ENCODE measurements around the gene GREM2. TPM values are rescaled to one million over a fixed set of nuclear protein-coding genes. Genes with fewer than 3 reads are reported as not detected.

Gene GREM2
- polyA plus RNA-seq, 4 donors, result 0.49 to 1.4 (median 0.89) TPM

DNA sequence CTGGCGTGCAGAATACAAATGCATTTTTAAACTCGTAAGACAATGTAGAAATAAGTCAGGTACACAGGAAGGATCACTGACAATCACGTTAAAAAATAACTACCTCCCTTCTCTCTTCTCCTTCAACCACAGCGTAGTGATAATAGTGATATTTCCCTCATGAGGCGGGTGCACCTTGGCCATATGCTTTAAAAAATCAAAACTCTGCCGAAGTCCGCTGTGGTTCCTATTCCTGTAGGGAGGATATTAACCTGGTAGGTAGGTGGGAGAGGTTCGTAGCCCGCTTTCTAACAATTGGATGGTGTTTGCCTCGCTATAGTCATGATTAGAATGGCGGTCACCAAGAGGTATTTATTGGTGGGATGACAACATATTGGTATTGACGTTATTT, 732 bp downstream of the GREM2 start:
- DNase-seq (ENCODE audit: low read depth in 4 of 4, low spot score in 3 of 4), result peak in 1 of 4 donors; percentile 4

DNA sequence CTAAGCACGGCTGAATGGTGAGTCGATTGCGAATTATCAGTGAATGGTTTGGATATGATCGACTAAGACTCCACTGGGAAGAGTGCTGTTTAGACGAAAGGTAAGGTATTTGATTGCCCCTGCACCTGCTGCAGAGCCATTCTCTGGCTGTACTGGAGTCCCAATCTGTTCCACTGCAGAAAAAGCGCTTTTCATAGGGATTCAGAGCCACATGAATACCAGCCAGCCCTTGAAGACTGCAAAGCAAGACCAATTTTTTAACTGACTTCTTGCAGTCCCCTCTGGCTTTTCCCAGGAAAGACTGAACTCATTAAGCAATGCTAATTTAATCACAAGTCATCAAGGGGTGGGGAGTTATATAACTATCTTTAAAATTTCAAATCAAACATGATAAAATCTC, 1.3 kb downstream of the GREM2 start:
- no peak for DNase-seq (ENCODE audit: low read depth in 4 of 4, low spot score in 3 of 4)

DNA sequence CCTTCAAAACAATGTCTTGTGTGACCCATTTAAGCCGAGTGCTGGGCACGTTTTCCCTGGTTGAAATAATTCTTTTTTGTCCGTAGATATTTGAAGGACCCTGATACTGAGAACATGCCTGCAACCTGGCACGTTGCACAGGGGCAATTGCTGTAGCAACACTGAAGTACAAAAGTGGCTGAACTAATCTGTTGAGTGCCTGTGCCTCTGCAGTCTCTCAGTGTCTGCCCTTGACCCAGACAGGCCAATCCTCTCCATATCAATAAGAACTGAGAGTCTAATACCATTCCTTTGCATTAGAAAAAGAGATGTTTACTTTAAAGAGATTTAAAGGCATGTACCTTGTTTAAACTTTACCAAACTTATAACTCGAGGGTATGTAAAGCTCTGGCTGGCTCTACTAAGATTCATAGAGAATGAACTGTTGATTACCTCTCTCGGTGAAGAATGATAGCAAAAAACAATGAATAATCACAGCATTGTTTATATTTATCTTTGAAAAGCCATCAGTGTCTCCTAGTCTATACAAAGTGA, 2.4 kb downstream of the GREM2 start:
- no peak for DNase-seq (ENCODE audit: low read depth in 4 of 4, low spot score in 3 of 4)

DNA sequence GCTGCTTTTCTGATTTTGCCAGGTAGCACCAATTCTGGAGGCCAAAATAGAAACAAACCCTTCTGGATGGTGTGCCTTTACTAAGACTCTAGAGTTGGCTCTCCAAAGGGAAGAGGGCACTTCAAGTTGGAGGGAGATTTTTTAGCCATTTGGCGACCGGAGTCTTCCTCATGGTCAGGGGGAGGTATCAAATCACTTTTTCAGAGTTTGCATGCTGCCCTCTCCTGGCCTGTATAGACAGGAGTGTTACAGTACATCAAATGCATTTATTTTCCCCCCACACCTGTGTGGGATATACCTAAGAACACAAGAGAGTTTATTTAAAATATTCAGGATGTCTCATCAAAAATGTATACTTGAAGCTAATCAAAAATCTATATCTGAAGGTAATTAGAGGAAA, 3.2 kb downstream of the GREM2 start:
- no peak for DNase-seq (ENCODE audit: low read depth in 4 of 4, low spot score in 3 of 4)

DNA sequence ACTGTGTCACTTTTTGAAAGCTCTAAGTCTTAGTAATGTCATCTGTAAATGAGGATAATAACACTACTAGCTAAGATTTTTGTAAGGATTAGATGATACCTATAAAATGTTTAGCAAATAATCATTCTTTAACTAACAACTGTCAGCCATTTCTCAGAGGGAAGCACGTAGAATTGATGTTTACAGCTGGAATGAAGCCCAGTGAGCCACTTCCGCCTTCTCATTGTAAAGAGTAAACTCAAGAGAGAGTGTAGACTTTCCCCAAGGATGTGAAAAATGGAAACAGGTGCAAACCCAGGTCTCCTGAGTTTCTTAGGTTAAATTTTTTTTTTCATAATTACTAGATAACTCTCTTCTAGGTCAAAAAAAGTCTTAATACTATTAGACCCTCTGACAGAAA, 4.9 kb downstream of the GREM2 start:
- no peak for DNase-seq (ENCODE audit: low read depth in 4 of 4, low spot score in 3 of 4)

DNA sequence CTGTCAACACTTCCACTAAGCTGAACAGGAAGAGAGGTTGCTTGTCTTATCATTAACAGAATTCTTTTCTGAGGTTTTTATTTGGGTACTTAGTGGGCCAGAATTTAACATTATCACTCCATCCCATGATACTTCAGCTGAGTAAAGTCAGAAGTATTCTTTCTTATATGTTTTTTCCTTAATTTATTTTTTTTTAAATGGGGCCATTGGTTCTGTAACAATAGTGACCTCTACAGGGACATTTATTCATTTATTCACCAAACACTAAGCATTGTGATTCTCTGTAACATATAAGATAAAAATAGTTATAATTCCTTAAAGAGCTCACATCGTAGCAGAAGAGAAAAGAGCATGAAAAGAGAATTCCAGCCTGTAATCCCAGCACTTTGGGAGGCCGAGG, 9.8 kb downstream of the GREM2 start:
- DNase-seq (ENCODE audit: low read depth in 4 of 4, low spot score in 3 of 4), result no peak

DNA sequence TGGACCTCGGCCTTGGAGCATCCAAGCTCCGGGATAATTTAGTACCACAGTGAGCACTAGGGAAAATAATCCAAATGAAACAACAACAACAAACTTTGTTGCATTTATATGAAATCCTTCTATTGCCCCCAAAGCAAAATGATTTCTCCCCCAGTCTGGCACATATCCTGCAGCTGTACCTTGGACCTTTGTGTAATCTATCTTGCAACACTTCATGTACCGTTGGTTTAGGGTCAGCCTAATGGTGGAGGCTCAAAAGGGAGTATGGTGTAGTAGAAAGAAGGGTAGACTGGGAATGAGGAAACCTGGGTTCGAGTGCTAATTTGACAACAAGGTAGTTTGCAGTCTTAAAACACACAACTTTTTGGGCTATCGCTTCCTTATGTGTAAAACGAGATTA, 12.1 kb downstream of the GREM2 start:
- no peak for DNase-seq (ENCODE audit: low read depth in 4 of 4, low spot score in 3 of 4)

DNA sequence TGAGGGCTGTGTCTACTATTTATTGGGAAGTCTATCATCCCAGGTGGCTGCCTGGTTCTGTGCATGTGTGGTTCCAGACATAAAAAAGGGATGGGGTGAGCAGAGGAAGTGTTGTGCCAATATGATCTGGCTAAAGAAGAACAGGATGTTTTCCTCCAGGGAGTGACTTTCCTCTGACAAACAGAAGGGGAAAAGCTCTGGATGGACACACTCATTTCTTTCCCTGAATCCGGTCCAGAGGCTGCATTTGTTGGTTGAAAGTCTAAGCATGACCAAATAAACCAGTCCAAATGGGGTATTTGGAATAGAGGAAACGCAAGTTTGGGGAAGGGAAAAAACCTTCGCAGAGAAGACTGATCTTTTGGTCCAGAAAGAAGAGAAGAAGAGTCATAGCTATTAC, 12.7 kb downstream of the GREM2 start:
- no peak for DNase-seq (ENCODE audit: low read depth in 4 of 4, low spot score in 3 of 4)

DNA sequence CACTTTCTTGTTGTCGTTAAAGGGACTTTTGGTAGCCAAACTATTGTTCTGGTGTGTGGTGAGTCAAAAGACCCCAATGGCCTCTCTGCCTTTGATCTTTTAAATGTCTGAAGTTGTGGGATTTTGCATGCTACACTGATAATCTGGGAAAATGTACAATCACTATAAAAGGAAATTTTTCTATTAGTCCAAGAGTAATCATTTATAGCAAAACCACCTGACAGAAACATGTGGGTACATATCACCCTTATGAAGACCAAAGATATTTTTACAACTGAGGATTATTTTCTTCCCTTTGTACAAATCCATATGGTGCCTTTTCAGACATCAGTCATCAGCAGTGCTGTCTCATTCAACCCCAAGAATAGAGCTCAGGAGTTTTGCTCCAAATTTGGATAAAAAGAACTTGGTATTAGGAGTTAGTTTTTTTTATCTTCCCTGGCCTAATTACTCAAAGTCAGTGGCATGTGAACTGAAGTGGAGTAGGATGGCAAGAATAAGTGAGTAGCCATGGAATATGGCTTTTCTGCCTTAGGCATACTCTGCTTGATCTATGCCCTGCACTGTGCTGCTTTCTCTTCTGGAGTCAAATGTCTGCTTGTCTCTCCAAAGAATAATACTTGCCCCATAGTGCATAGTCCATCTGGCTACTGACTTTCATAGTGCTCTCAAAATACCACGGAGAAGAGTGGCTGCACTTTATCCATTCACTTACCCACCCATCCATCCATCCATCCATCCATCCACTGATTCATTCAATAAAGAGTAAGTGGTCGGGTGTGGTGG, 13.5 kb downstream of the GREM2 start:
- DNase-seq (ENCODE audit: low read depth in 4 of 4, low spot score in 3 of 4), result no peak

DNA sequence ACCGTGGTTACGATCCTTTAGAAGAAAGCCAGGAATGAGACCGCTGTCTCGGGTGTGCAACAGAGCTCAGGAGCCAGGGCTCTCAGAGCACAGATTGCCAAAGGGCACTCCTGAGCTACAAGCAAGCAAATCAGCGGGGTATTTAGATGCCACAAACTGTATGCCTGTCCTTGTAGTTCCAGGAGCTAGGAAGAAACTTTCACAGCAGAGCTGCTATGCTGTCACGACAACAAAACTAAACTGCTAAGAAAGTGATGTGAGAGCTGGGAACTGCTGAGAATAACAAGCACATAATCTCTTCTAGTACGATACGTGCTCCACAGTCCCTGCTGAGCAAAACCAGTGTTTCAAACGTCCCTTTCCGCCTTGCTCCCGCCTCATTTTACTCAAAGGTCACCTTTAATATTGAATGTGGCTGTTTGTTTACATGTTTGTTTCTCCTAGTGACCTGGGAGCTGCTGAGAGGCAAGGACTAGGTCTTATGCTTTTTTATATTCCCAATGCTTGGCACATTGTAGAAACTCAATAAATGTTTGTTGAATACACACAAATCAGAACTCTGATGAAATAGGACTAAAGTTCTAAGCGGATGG, 14.7 kb downstream of the GREM2 start:
- DNase-seq (ENCODE audit: low read depth in 4 of 4, low spot score in 3 of 4), result no peak

DNA sequence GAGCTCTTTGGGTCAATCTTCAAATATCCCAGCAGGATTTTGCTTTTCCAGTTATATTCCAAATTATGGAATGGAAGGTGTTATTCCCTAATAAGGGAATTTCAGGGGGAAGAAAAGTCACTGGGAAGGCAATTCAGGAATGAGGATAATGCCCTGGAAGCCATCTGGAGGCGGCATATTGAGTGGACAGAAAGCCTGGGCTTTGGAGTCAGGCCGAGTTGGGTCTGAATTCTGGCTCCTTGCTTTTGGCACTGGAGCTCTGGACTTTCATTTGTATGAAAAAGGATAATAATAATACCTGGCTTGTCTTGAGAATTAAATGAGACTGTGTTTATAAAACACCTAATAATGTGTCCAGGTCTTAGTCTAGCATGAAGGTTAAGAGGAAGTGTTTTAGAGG, 16.5 kb downstream of the GREM2 start:
- no peak for DNase-seq (ENCODE audit: low read depth in 4 of 4, low spot score in 3 of 4)

DNA sequence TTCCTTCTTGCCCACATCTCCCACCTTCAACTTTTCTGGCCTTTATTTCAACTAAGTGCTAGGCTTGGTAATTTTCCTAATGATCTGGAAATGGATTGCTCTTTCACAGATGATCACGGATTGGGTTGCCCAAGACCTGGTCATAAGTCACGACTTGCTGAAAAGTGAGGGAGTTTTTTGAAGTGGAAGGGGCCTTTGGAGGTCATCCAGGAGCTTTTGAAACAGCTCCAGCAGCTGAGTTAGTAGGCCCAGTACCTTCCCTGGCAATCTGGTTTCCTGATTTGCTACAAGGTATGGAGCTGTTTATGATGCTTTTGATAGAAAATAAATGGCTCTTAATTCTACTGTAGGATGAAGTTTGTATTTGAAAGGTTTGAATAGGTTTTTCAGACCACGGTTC, 20.4 kb downstream of the GREM2 start:
- DNase-seq (ENCODE audit: low read depth in 4 of 4, low spot score in 3 of 4), result no peak

DNA sequence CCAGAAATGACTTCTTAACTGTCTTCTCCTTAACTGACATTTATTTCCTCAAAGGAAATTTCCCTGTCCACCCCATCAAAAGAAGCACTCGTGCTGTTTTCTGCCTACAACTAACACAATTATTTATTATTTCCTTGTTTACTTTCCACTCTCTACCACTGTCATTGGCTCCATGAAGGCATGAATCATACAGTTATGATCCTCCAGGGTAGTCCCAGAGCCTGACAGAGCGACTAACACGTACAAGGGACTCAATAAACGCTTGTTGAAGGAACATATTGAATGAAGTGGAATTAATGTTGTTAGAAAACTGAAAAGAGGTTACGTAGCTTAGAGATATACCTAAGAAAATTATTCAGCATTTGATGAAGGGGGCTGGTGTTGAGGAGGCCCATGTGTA, 20.9 kb downstream of the GREM2 start:
- DNase-seq (ENCODE audit: low read depth in 4 of 4, low spot score in 3 of 4), result no peak

DNA sequence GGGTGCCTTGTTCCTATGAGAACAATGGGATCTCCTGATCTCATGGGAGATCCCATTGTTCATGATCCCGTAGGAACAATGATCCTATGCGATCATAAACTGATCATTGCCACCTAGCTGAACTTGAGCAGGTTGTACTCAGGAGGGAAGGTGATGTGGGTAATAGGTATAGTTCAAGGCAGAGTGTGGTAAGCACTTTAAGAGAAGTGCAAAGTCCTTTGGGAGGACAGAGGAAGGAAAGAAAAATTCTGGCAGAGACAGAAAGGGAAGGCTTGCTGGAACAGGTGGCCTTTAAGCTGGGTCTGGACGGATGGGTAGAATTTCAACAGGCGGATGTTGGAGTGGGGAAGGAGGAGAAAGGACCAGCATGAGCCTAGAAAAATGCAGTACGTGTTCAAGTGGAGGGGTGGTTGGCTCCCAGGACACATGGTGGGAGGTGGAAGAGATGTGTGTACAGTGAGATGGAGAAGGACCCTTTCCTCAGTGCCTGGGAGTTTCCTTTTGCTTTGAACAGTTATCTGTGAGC, 22.3 kb downstream of the GREM2 start:
- no peak for DNase-seq (ENCODE audit: low read depth in 4 of 4, low spot score in 3 of 4)

DNA sequence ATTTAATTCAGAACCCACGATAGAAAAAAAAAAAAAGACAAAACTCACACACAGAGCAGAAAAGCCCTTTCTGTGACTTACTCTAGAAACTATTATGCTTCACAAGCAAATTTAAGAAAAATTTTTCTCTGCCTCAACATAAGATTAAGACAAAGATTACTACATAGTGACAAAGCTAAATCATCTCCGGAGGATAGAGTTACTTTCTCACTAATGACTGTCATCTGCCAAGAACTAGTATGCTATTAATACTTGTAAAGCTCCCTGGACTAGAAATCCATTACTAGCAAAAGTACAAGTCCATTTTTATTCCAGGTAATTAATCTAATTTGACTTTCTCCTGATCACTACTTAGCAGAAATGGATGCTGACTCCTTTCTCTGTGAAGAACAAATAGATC, 25.9 kb downstream of the GREM2 start:
- DNase-seq (ENCODE audit: low read depth in 4 of 4, low spot score in 3 of 4), result no peak

DNA sequence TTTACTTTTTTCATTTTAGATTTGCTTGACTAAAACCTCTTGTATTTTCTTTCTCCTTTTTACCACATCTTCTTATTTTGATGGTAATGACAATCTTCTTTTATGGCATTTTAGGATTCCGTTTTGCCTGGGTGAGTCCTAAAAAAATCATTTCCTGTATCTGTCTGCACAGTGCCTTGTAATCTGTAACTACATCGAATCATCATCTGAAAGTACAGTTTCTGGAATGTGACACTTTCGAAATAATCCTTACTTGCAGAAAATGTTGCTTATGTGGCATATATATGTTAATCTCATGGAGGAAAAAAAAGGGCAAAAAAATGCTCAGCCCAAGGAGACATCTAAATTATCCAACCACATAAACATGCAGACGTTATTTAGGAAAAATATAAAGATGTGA, 29.0 kb downstream of the GREM2 start:
- DNase-seq (ENCODE audit: low read depth in 4 of 4, low spot score in 3 of 4), result no peak

DNA sequence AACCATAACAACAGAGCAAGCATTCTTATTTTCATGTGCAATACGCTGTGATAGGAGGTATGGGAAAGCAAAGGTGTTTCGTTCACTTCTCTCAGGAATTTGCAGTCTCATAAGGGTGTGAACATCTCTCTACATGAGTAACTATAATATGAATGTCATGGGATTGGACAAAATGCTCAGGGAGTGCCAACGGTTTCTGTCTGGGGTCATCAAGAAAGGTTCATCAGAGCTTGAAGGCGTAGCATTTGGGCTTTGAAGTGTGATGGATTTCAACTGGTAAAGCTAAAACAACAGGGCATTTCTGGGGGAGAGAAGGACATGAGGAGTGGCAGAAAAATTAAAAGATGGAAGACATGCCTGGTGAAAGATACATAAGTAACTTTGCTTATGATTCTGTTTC, 32.4 kb downstream of the GREM2 start:
- no peak for DNase-seq (ENCODE audit: low read depth in 4 of 4, low spot score in 3 of 4)

DNA sequence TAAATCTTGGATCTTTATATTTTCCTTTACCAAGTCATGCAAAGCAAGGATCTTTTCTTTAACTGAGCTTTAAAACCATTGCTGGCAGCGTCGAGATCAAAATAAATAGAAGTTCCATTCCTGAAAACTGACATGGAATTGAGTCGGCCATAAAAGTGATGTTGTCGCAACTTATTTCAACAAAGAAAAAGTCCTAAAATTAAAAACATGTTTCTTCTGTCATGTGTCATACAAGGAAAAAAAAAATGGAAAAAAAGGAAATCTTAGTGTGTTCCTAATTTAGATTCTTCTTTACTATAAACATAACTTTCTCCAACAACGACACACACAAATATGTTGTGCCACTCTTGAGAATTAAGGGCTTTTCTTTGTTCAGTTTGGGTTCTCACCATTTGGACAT, 34.9 kb downstream of the GREM2 start:
- DNase-seq (ENCODE audit: low read depth in 4 of 4, low spot score in 3 of 4), result no peak

DNA sequence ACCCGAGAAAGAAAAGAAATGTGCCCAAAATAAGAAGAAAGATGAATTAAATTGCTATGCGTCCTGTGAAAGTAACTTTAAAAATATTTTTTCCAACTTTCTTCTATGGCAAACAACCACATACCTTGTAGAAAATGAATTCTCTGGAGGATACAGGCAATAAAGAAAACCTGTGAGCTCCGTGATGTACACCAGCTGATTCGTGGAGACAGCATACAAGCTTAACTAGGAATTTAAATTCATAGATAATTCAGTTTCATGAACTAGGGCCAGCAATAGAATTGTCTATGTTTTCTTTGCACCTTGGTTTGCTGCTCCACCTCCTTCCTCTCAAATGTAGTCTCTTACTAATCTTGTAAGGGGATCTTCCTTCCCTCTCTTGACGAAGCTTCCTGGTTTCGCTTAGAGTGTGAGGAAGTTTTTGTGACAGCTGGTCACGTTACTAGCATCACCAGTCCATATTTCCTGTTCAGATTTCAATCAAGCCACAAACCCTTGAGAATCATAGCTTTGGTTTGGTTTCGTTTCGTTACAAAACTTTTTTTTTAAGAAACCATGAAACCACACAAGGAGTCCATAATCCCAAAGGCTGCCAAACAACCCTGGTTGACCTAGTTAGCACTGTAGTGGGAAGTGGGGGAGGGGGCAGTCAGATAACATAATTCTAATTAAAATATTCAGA, 35.8 kb downstream of the GREM2 start:
- no peak for DNase-seq (ENCODE audit: low read depth in 4 of 4, low spot score in 3 of 4)

DNA sequence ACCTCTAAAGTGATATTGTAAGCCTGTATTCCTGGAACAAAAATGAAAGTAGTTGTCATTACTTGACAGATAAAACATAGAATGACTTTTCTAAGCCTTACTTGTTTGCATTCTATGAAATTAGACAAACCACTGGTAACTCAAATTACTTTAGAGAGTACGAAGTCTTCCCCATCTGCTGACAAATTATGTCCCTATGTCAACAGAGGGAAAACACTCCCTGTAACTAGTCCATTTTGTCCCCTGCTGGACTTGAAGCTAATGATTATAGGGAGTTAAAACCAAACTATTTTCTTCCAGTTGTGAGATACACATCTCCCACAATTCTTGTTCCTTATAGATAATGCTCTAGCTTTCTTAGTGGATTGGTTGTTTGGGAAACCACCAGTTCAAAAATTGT, 39.6 kb downstream of the GREM2 start:
- DNase-seq (ENCODE audit: low read depth in 4 of 4, low spot score in 3 of 4), result no peak

DNA sequence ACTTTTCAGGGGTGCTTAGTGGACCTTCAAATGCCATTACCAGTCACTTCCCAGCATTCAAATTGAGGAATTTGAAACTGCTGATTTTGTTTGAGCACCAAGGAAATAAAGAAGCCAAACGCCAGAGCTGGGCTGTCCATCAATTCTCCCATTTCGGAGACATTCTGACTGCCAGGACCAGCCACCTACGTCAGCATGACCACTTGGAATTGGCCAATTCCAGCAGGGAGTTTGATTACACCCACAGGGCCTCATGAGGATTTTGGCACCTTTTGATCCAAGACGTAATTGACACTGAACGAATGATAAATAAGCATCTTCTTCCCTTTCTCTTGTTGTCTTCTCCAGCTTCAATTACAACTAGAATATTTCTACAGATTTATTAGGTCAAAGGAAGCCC, 40.2 kb downstream of the GREM2 start:
- no peak for DNase-seq (ENCODE audit: low read depth in 4 of 4, low spot score in 3 of 4)

DNA sequence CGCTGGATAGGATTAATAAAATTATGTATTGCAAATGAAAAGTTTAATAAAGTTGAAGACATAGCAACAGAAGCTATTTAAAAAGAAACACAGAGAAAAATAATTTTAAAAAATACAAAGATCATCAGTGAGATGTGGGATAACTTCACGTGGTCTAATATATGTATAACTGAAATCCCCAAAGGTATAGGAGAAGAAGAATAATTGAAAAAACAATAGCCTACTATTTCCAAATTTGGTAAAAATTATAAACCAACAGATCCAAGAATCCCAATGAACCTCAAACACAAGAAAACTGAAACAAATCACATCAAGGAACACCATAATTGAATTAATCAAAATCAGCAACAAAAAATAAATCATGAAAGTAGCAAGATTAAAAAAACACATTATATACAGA, 44.9 kb downstream of the GREM2 start:
- DNase-seq (ENCODE audit: low read depth in 4 of 4, low spot score in 3 of 4), result no peak
